ENCODE measurements around the gene ABCE1.

- TF ChIP-seq, protein P1, sequence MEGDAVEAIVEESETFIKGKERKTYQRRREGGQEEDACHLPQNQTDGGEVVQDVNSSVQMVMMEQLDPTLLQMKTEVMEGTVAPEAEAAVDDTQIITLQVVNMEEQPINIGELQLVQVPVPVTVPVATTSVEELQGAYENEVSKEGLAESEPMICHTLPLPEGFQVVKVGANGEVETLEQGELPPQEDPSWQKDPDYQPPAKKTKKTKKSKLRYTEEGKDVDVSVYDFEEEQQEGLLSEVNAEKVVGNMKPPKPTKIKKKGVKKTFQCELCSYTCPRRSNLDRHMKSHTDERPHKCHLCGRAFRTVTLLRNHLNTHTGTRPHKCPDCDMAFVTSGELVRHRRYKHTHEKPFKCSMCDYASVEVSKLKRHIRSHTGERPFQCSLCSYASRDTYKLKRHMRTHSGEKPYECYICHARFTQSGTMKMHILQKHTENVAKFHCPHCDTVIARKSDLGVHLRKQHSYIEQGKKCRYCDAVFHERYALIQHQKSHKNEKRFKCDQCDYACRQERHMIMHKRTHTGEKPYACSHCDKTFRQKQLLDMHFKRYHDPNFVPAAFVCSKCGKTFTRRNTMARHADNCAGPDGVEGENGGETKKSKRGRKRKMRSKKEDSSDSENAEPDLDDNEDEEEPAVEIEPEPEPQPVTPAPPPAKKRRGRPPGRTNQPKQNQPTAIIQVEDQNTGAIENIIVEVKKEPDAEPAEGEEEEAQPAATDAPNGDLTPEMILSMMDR (IDR thresholded peaks at IDR 0.05 in 4 of 5, conservative IDR thresholded peaks at IDR 0.05 in 1 of 5), result no peak
- no peak for TF ChIP-seq POLR2A (IDR thresholded peaks at IDR 0.05)
Measured at GRCh38 chr4:145153181-145153903, 55.2 kb downstream of the ABCE1 start.

Measured in gastrocnemius medialis (tissue), 4 donors.